Right renal cortex interstitium (tissue), 3 donors: Measurements from ENCODE around the gene PITX3. TPM values are rescaled to one million over a fixed set of nuclear protein-coding genes. Genes with fewer than 3 reads are reported as not detected.
"Not testable (repeated sequence)": the region's sequence is repeated elsewhere in the genome, so short reads cannot be mapped to it uniquely, and the experiment has no call there.

Experiments
- DNase-seq, 3 donors: peaks; one replicate each; pipeline ENCODE4 v3.0.0-alpha.2; 2013; ENCODE audit warnings: low read depth in 3 of 3, low spot score in 2 of 3
- polyA plus RNA-seq, 3 donors: library from polyadenylated mRNA; unstranded; fragments of 120-200 nt; gene quantifications; one replicate each; pipeline ENCODE4 v1.2.1, GENCODE V29; 2013; ENCODE audit not compliant: insufficient read length in 3 of 3

The PITX3 gene
- polyA plus RNA-seq, 3 donors: 0.51 to 0.64 (median 0.53) TPM

- DNase-seq: no peak
These were observed 19.9 kb upstream of the PITX3 start for GRCh38 chr10:102261196-102261595.

GRCh38 chr10:102255404-102255803 lies 14.1 kb upstream of the PITX3 start:
- DNase-seq: no peak

GRCh38 chr10:102254426-102254825 lies 13.1 kb upstream of the PITX3 start:
- DNase-seq: no peak

GRCh38 chr10:102252508-102252907 lies 11.2 kb upstream of the PITX3 start:
- not testable (repeated sequence) for DNase-seq

GRCh38 chr10:102247734-102248133 lies 6.4 kb upstream of the PITX3 start:
- DNase-seq: no peak

GRCh38 chr10:102246261-102246660 lies 4.9 kb upstream of the PITX3 start:
- no peak for DNase-seq

GRCh38 chr10:102245932-102246251 lies 4.6 kb upstream of the PITX3 start:
- no peak for DNase-seq

GRCh38 chr10:102245082-102245931 lies 4.0 kb upstream of the PITX3 start, which contains the start of gene GBF1:
Gene GBF1 (plus strand): TSS chr10:102245532. CDS start chr10:102258939, 13,407 bp downstream.
- peak; percentile 98 to 99 (median 99) for DNase-seq

- no peak for DNase-seq
These were observed 2.0 kb upstream of the PITX3 start for GRCh38 chr10:102243309-102243708.

- no peak for DNase-seq
These were observed 790 bp upstream of the PITX3 start for GRCh38 chr10:102242118-102242485.

GRCh38 chr10:102241032-102241443 lies 274 bp downstream of the PITX3 start:
- no peak for DNase-seq

GRCh38 chr10:102240467-102241031 lies 763 bp downstream of the PITX3 start:
- no peak for DNase-seq

- DNase-seq: no peak
These were observed 3.5 kb downstream of the PITX3 start for GRCh38 chr10:102237711-102238252.

GRCh38 chr10:102236006-102236405 lies 5.3 kb downstream of the PITX3 start:
- DNase-seq: no peak

GRCh38 chr10:102235598-102235920 lies 5.8 kb downstream of the PITX3 start:
- DNase-seq: no peak

GRCh38 chr10:102234888-102235597 lies 6.3 kb downstream of the PITX3 start:
- no peak for DNase-seq

- DNase-seq: no peak
These were observed 7.3 kb downstream of the PITX3 start for GRCh38 chr10:102233997-102234396.

GRCh38 chr10:102231357-102232318 lies 9.7 kb downstream of the PITX3 start:
- DNase-seq: no peak

- DNase-seq: no peak
These were observed 10.4 kb downstream of the PITX3 start for GRCh38 chr10:102230861-102231356.

GRCh38 chr10:102230264-102230860 lies 10.9 kb downstream of the PITX3 start:
- DNase-seq: no peak
